ENCODE measurements around the gene SUMF1.
"Not testable (repeated sequence)": the region's sequence is repeated elsewhere in the genome, so short reads cannot be mapped to it uniquely, and the experiment has no call there.

SUMF1 gene

GRCh38 chr3:4332574-4332973 lies 134.5 kb downstream of the SUMF1 start:
- no peak for DNase-seq

- DNase-seq: no peak
Measured at GRCh38 chr3:4332111-4332510, 135.0 kb downstream of the SUMF1 start.

GRCh38 chr3:4329806-4330205 lies 137.3 kb downstream of the SUMF1 start:
- not testable (repeated sequence) for DNase-seq

GRCh38 chr3:4326868-4327267 lies 140.2 kb downstream of the SUMF1 start:
- no peak for DNase-seq

- DNase-seq: no peak
Measured at GRCh38 chr3:4323246-4324027, 143.6 kb downstream of the SUMF1 start.

- DNase-seq: no peak
Measured at GRCh38 chr3:4322635-4323034, 144.4 kb downstream of the SUMF1 start.

- DNase-seq: no peak
Measured at GRCh38 chr3:4321732-4322131, 145.3 kb downstream of the SUMF1 start.

GRCh38 chr3:4320096-4320911 lies 146.8 kb downstream of the SUMF1 start:
- DNase-seq: no peak

- no peak for DNase-seq
Measured at GRCh38 chr3:4314688-4315087, 152.4 kb downstream of the SUMF1 start.

- DNase-seq: no peak
Measured at GRCh38 chr3:4313606-4314293, 153.3 kb downstream of the SUMF1 start.

GRCh38 chr3:4311496-4311895 lies 155.6 kb downstream of the SUMF1 start:
- DNase-seq: no peak

Measured in NK-92 treated with Interleukin-12 subunit alpha and Interleukin-12 subunit beta, amount 100 ng/mL, for 24 hours (cell line).